SK-N-SH (cell line): Measurements from ENCODE around the gene ATP11A. TPM values are rescaled to one million over a fixed set of nuclear protein-coding genes. Genes with fewer than 3 reads are reported as not detected.

Experiments used
- CTCF ChIA-PET: fragments of 300-600, 350-600 bp; formaldehyde crosslinking; extraction: SDS; loops from one replicate; lab custom pipeline; 2021; lab: Yijun Ruan, JAX
- POLR2A ChIA-PET: fragments of 350-600 bp; sonication (Branson Sonifier 250); formaldehyde crosslinking; extraction: SDS; loops from one replicate; lab custom pipeline; 2020; ENCODE audit warnings: antibody characterized with exemption, inconsistent platforms; lab: Yijun Ruan, JAX
- DNase-seq: peaks from one replicate; pipeline ENCODE4 v3.0.0; 2012
- H2AFZ ChIP-seq: fragments of 200-600 bp; sonication (generic); 2 replicates; pipeline ENCODE4 v1.8.1; 2016; ENCODE audit warnings: antibody characterized with exemption, mild to moderate bottlenecking, low read depth
- H3F3A ChIP-seq: fragments of 200-600 bp; sonication (generic); replicated peaks from 2 replicates; pipeline ENCODE3; 2016; ENCODE audit warnings: antibody characterized with exemption, mild to moderate bottlenecking; ENCODE audit not compliant: insufficient read depth
- H3K27ac ChIP-seq, 2 experiments: fragments of 200-500 bp in 1 of 2; fragments of 200-600 bp in 1 of 2; sonication (Bioruptor generic) in 1 of 2; sonication (generic), shearing (Covaris generic) in 1 of 2; 2 replicates each; pipeline versions ENCODE4 v1.5.1 to v1.6.1; 2014 to 2016; ENCODE audit warnings: low read depth in 2 of 2, inconsistent platforms in 1 of 2, low read length in 1 of 2, mild to moderate bottlenecking in 1 of 2, mixed read lengths in 1 of 2
- H3K27me3 ChIP-seq: fragments of 200-600 bp; sonication (generic), shearing (Covaris generic); 2 replicates; pipeline ENCODE4 v1.6.1; 2016; ENCODE audit warnings: mixed run types; ENCODE audit not compliant: insufficient read depth
- H3K36me3 ChIP-seq, 2 experiments: fragments of 200-500 bp in 1 of 2; fragments of 200-600 bp in 1 of 2; sonication (Bioruptor generic) in 1 of 2; sonication (generic) in 1 of 2; replicated peaks in 1 of 2; 2 replicates each; pipeline versions ENCODE3 to v1.5.1; 2014 to 2016; ENCODE audit warnings: low read length in 1 of 2, mild to moderate bottlenecking in 1 of 2; ENCODE audit not compliant: insufficient read depth in 2 of 2, control insufficient read depth in 1 of 2
- H3K4me1 ChIP-seq, 2 experiments: fragments of 200-500 bp in 1 of 2; fragments of 200-600 bp in 1 of 2; sonication (Bioruptor generic) in 1 of 2; sonication (generic), shearing (Covaris generic) in 1 of 2; 2 replicates each; pipeline versions ENCODE4 v1.5.1 to v1.6.1; 2014 to 2016; ENCODE audit warnings: low read depth in 1 of 2, low read length in 1 of 2, mixed run types in 1 of 2; ENCODE audit not compliant: insufficient read depth in 2 of 2, control insufficient read depth in 1 of 2
- H3K4me2 ChIP-seq: fragments of 200-600 bp; sonication (generic), shearing (Covaris generic); 2 replicates; pipeline ENCODE4 v1.6.1; 2017; ENCODE audit warnings: mixed run types
- H3K4me3 ChIP-seq, 2 experiments: fragments of 200-500 bp in 1 of 2; fragments of 200-600 bp in 1 of 2; sonication (Bioruptor generic) in 1 of 2; sonication (generic), shearing (Covaris generic) in 1 of 2; 2 replicates each; pipeline versions ENCODE4 v1.5.1 to v1.8.1; 2014 to 2016; ENCODE audit warnings: low read depth in 2 of 2, inconsistent platforms in 1 of 2, low read length in 1 of 2, mild to moderate bottlenecking in 1 of 2, mixed read lengths in 1 of 2, moderate library complexity in 1 of 2
- H3K79me2 ChIP-seq: fragments of 200-600 bp; sonication (generic); 2 replicates; pipeline ENCODE4 v1.8.1; 2017; ENCODE audit warnings: mild to moderate bottlenecking; ENCODE audit not compliant: insufficient read depth
- H3K9ac ChIP-seq: fragments of 200-600 bp; sonication (generic); 2 replicates; pipeline ENCODE4 v1.6.1; 2017; ENCODE audit warnings: mixed run types
- H3K9me2 ChIP-seq: fragments of 200-600 bp; sonication (generic); 2 replicates; pipeline ENCODE4 v1.6.1; 2017; ENCODE audit warnings: mixed run types
- H3K9me3 ChIP-seq: fragments of 200-600 bp; sonication (generic); 2 replicates; pipeline ENCODE4 v1.6.1; 2017; ENCODE audit warnings: mixed run types, mild to moderate bottlenecking, moderate library complexity
- H4K20me1 ChIP-seq: fragments of 200-600 bp; sonication (generic); 2 replicates; pipeline ENCODE4 v1.6.1; 2017; ENCODE audit warnings: mild to moderate bottlenecking, mixed run types; ENCODE audit not compliant: insufficient read depth
- ELF1 ChIP-seq: IDR thresholded peaks from 2 replicates; pipeline ENCODE4 v1.4.0; 2012
- EP300 ChIP-seq, 2 experiments: IDR thresholded peaks; 2 replicates each; pipeline versions ENCODE4 v1.4.0 to v1.6.1; 2012; ENCODE audit warnings: borderline replicate concordance in 1 of 2, low read depth in 1 of 2, low read length in 1 of 2
- EZH2phosphoT487 ChIP-seq: fragments of 200-600 bp; sonication (generic); IDR thresholded peaks from 2 replicates; pipeline ENCODE4 v1.6.1; 2017; ENCODE audit warnings: low read depth, mixed run types, mild to moderate bottlenecking, antibody characterized with exemption, moderate library complexity, borderline replicate concordance
- FOXJ3 ChIP-seq: sonication (generic); formaldehyde crosslinking; IDR thresholded peaks from 2 replicates; pipeline ENCODE4 v1.5.1; 2020; ENCODE audit warnings: mild to moderate bottlenecking, missing genetic modification reagents
- JUND ChIP-seq: IDR thresholded peaks from 2 replicates; pipeline ENCODE4 v1.4.0; 2012
- NFIC ChIP-seq: IDR thresholded peaks from 2 replicates; pipeline ENCODE4 v1.4.0; 2012; ENCODE audit warnings: borderline replicate concordance
- NRF1 ChIP-seq: IDR thresholded peaks from 2 replicates; pipeline ENCODE4 v1.6.1; 2012; ENCODE audit warnings: low read depth, mild to moderate bottlenecking, low read length
- RAD21 ChIP-seq: IDR thresholded peaks from 2 replicates; pipeline ENCODE4 v1.6.1; 2012; ENCODE audit warnings: mild to moderate bottlenecking, low read length
- RCOR1 ChIP-seq: fragments of 150-350 bp; IDR thresholded peaks from 2 replicates; pipeline ENCODE4 v1.6.1; 2017; ENCODE audit warnings: antibody characterized with exemption, low read length
- RFX5 ChIP-seq: IDR thresholded peaks from 2 replicates; pipeline ENCODE4 v1.6.1; 2012; ENCODE audit warnings: mild to moderate bottlenecking, improper control_type of control experiment, low read length
- RXRA ChIP-seq: IDR thresholded peaks from 2 replicates; pipeline ENCODE4 v1.4.0; 2012; ENCODE audit warnings: low read depth, mild to moderate bottlenecking, borderline replicate concordance
- TCF12 ChIP-seq: IDR thresholded peaks from 2 replicates; pipeline ENCODE4 v1.4.0; 2012
- TEAD4 ChIP-seq: IDR thresholded peaks from 2 replicates; pipeline ENCODE4 v1.4.0; 2012; ENCODE audit warnings: mild to moderate bottlenecking, borderline replicate concordance; ENCODE audit not compliant: insufficient read depth
- WGBS: methylation state at CpG from one replicate; pipeline ENCODE4 v1.1.6; 2017; ENCODE audit warnings: low lambda C conversion rate; 5-methylcytosine and 5-hydroxymethylcytosine counted together
- polyA plus RNA-seq, 3 experiments: library from polyadenylated mRNA; depleted of rRNA; stranded (reverse); fragments of >200 nt; gene quantifications; 2 replicates each; pipeline ENCODE4 v1.2.3, GENCODE V29; 2012
- TF ChIP-seq, protein P1 (sequence below): fragments of 150-350 bp; IDR thresholded peaks from 2 replicates; pipeline ENCODE4 v1.6.1; 2017; ENCODE audit warnings: antibody characterized with exemption, low read length, low read depth, borderline replicate concordance
- TF ChIP-seq, protein P2 (sequence below): IDR thresholded peaks from 2 replicates; pipeline ENCODE4 v1.6.1; 2012; ENCODE audit warnings: mild to moderate bottlenecking, low read depth, low read length, moderate library complexity
- TF ChIP-seq, protein P3 (sequence below): IDR thresholded peaks from 2 replicates; pipeline ENCODE4 v1.4.0; 2012; ENCODE audit warnings: low read depth, borderline replicate concordance
- TF ChIP-seq, protein P4 (sequence below): IDR thresholded peaks from 2 replicates; pipeline ENCODE4 v1.4.0; 2012; ENCODE audit warnings: low read depth, borderline replicate concordance

ATP11A gene
- polyA plus RNA-seq, 1 of the 3 experiments (the other 2 are of a cell fraction) = 4.1 TPM

DNA sequence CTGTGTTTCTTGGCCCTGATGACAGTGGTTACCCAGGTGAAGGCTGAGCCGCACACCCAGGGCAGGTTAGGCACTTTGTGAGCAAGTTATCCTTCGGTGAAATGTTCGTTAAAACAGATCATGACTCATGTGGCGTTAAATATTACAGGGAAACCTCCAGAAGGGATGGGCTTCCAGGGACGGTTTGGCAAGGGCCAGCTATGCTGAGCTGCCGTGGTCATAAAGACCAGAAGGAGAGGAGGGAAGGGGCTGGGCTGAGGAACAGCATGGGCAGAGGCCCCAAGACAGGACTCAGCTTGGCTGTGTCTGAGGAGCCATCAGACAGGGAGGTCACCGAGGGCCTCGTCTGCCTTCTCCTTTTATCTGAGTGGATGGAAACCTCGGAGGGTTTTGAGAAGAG lies 47.5 kb downstream of the ATP11A start:
- Histone ChIP-seq H3K27me3 (no peaks in the 10 kb centered on the region), H3K79me2 (no peaks in the 10 kb centered on the region), H2AFZ (no peak overlapping the region), H3K9ac (no peak overlapping the region), H3K36me3 (no peaks in the 10 kb centered on the region), H3F3A (peaks cover 13% of the 10 kb centered on the region), H3K9me3 (no peaks in the 10 kb centered on the region), H3K4me1 (peaks cover 10 to 38% of the 10 kb centered on the region in 2 experiments; a peak in 3 of 4 replicates), H3K4me3 (no peak overlapping the region), H4K20me1 (no peaks in the 10 kb centered on the region), H3K27ac (no peak overlapping the region), H3K4me2 (no peak overlapping the region), H3K9me2 (no peaks in the 10 kb centered on the region)
- DNase-seq = no peak
- ChIA-PET CTCF (interaction anchor here (1.4 kb wide), 1 partner anchor 47 kb away, joined by 3 read pairs; no protein-coding TSS in a partner anchor), POLR2A (no interaction called here)
- no peak for TF ChIP-seq RXRA
- TF ChIP-seq NFIC = no peak
- TF ChIP-seq RCOR1 = no peak
- TF ChIP-seq, protein P1, sequence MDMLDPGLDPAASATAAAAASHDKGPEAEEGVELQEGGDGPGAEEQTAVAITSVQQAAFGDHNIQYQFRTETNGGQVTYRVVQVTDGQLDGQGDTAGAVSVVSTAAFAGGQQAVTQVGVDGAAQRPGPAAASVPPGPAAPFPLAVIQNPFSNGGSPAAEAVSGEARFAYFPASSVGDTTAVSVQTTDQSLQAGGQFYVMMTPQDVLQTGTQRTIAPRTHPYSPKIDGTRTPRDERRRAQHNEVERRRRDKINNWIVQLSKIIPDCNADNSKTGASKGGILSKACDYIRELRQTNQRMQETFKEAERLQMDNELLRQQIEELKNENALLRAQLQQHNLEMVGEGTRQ = no peak
- TF ChIP-seq EZH2phosphoT487 = no peak
- TF ChIP-seq, protein P2, sequence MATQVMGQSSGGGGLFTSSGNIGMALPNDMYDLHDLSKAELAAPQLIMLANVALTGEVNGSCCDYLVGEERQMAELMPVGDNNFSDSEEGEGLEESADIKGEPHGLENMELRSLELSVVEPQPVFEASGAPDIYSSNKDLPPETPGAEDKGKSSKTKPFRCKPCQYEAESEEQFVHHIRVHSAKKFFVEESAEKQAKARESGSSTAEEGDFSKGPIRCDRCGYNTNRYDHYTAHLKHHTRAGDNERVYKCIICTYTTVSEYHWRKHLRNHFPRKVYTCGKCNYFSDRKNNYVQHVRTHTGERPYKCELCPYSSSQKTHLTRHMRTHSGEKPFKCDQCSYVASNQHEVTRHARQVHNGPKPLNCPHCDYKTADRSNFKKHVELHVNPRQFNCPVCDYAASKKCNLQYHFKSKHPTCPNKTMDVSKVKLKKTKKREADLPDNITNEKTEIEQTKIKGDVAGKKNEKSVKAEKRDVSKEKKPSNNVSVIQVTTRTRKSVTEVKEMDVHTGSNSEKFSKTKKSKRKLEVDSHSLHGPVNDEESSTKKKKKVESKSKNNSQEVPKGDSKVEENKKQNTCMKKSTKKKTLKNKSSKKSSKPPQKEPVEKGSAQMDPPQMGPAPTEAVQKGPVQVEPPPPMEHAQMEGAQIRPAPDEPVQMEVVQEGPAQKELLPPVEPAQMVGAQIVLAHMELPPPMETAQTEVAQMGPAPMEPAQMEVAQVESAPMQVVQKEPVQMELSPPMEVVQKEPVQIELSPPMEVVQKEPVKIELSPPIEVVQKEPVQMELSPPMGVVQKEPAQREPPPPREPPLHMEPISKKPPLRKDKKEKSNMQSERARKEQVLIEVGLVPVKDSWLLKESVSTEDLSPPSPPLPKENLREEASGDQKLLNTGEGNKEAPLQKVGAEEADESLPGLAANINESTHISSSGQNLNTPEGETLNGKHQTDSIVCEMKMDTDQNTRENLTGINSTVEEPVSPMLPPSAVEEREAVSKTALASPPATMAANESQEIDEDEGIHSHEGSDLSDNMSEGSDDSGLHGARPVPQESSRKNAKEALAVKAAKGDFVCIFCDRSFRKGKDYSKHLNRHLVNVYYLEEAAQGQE = no peak
- WGBS = 92% methylated on average over 9 of the region's 9 CpGs

DNA sequence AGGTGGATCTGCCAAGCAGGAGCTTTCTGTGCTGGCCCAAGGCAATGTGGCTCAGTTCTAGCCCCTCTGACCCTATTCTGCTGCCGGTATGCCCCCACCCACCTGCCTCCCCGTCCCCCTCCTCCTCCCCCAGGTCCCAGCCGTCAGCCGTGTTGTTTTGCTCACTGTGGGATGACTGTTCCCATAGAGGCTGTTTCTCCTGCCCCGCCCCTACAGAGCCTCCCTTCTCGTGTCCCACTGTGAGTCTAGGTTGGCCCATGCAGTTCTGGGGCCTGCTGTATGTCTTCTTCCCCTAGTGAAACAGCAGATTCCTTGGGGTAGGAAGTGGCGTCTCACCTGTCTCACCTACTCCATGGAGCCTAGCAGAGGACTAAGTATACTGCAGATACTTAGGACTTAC lies 48.8 kb downstream of the ATP11A start:
- H3K4me3 ChIP-seq = no peak overlapping the region
- H2AFZ ChIP-seq = no peak overlapping the region
- no peak overlapping the region for H3K9ac ChIP-seq
- H3F3A ChIP-seq = peaks cover 13% of the 10 kb centered on the region
- ChIA-PET CTCF (no interaction called here), POLR2A (no interaction called here)
- no peaks in the 10 kb centered on the region for H3K36me3 ChIP-seq
- H3K4me2 ChIP-seq = no peak overlapping the region
- H3K27me3 ChIP-seq = no peaks in the 10 kb centered on the region
- H3K9me2 ChIP-seq = no peaks in the 10 kb centered on the region
- H3K27ac ChIP-seq = no peak overlapping the region
- H3K4me1 ChIP-seq = peaks cover 6 to 31% of the 10 kb centered on the region in 2 experiments; a peak in 3 of 4 replicates
- H3K9me3 ChIP-seq = no peaks in the 10 kb centered on the region
- no peak for DNase-seq
- 0 out of 2 replicates have a peak, but pooled peaks cover 2% of the 10 kb centered on the region for H4K20me1 ChIP-seq
- over 99% methylated on average over 7 of the region's 7 CpGs for WGBS
- H3K79me2 ChIP-seq = peaks cover 5% of the 10 kb centered on the region; the same call in 1 of the 2 replicates
- TF ChIP-seq TCF12 (no peak), JUND (no peak), NRF1 (no peak), ELF1 (no peak), EP300 (IDR thresholded peaks at IDR 0.05; ENCODE audit: borderline replicate concordance in 1 of 2, low read depth in 1 of 2, low read length in 1 of 2) (no peak), RXRA (no peak), RCOR1 (no peak), RFX5 (no peak), TEAD4 (no peak), FOXJ3 (no peak), RAD21 (no peak)
- TF ChIP-seq, protein P1 = no peak
- TF ChIP-seq, protein P3, sequence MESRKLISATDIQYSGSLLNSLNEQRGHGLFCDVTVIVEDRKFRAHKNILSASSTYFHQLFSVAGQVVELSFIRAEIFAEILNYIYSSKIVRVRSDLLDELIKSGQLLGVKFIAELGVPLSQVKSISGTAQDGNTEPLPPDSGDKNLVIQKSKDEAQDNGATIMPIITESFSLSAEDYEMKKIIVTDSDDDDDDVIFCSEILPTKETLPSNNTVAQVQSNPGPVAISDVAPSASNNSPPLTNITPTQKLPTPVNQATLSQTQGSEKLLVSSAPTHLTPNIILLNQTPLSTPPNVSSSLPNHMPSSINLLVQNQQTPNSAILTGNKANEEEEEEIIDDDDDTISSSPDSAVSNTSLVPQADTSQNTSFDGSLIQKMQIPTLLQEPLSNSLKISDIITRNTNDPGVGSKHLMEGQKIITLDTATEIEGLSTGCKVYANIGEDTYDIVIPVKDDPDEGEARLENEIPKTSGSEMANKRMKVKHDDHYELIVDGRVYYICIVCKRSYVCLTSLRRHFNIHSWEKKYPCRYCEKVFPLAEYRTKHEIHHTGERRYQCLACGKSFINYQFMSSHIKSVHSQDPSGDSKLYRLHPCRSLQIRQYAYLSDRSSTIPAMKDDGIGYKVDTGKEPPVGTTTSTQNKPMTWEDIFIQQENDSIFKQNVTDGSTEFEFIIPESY = no peak
- TF ChIP-seq, protein P4, sequence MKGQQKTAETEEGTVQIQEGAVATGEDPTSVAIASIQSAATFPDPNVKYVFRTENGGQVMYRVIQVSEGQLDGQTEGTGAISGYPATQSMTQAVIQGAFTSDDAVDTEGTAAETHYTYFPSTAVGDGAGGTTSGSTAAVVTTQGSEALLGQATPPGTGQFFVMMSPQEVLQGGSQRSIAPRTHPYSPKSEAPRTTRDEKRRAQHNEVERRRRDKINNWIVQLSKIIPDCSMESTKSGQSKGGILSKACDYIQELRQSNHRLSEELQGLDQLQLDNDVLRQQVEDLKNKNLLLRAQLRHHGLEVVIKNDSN = no peak
